GM23248 (cell line): ENCODE data around the gene AKAP13. TPM values are rescaled to one million over a fixed set of nuclear protein-coding genes. Genes with fewer than 3 reads are reported as not detected.
A peak's percentile ranks its signal among the peaks of the same experiment; 100 is the strongest.

Experiments used
- DNase-seq: peaks from one replicate; pipeline ENCODE4 v3.0.0-alpha.2; 2015
- H2AFZ ChIP-seq: fragments of 200-600 bp; sonication (generic); 2 replicates; pipeline ENCODE4 v1.6.1; 2016; ENCODE audit warnings: antibody characterized with exemption
- H3F3A ChIP-seq: fragments of 200-600 bp; sonication (generic); 2 replicates; pipeline ENCODE4 v1.6.1; 2016; ENCODE audit warnings: mild to moderate bottlenecking, antibody characterized with exemption, mixed run types; ENCODE audit not compliant: insufficient read depth
- H3K27ac ChIP-seq: fragments of 200-600 bp; sonication (generic); 2 replicates; pipeline ENCODE4 v1.5.1; 2016; ENCODE audit warnings: mild to moderate bottlenecking
- H3K27me3 ChIP-seq: fragments of 200-600 bp; sonication (generic); replicated peaks from 2 replicates; pipeline ENCODE4 v1.6.1; 2016; ENCODE audit warnings: mild to moderate bottlenecking; ENCODE audit not compliant: insufficient read depth
- H3K36me3 ChIP-seq: fragments of 200-600 bp; sonication (generic); 2 replicates; pipeline ENCODE4 v1.6.1; 2016; ENCODE audit warnings: low read depth, mild to moderate bottlenecking
- H3K4me1 ChIP-seq: fragments of 200-600 bp; sonication (generic); 2 replicates; pipeline ENCODE4 v1.6.1; 2016; ENCODE audit warnings: mild to moderate bottlenecking; ENCODE audit not compliant: insufficient read depth
- H3K4me2 ChIP-seq: fragments of 200-600 bp; sonication (generic); one replicate; pipeline ENCODE4 v1.6.1; 2016; ENCODE audit warnings: mild to moderate bottlenecking; ENCODE audit not compliant: unreplicated experiment
- H3K4me3 ChIP-seq: fragments of 200-600 bp; sonication (generic); 2 replicates; pipeline ENCODE4 v1.5.1; 2016; ENCODE audit warnings: mild to moderate bottlenecking
- H3K79me2 ChIP-seq: fragments of 200-600 bp; sonication (generic); 2 replicates; pipeline ENCODE4 v1.6.1; 2016; ENCODE audit warnings: mild to moderate bottlenecking; ENCODE audit not compliant: insufficient read depth
- H3K9ac ChIP-seq: fragments of 200-600 bp; sonication (generic); 2 replicates; pipeline ENCODE4 v1.6.1; 2016; ENCODE audit warnings: mild to moderate bottlenecking
- H3K9me2 ChIP-seq: fragments of 200-600 bp; sonication (generic); 2 replicates; pipeline ENCODE4 v1.6.1; 2016; ENCODE audit warnings: mixed run types, mild to moderate bottlenecking, moderate library complexity; ENCODE audit not compliant: insufficient read depth
- H3K9me3 ChIP-seq: fragments of 200-600 bp; sonication (generic); one replicate; pipeline ENCODE4 v1.6.1; 2017; ENCODE audit warnings: low read depth
- H4K20me1 ChIP-seq: fragments of 200-600 bp; sonication (generic); 2 replicates; pipeline ENCODE4 v1.6.0; 2016; ENCODE audit not compliant: insufficient read depth
- EZH2 ChIP-seq: fragments of 200-600 bp; sonication (generic); IDR thresholded peaks from 2 replicates; pipeline ENCODE4 v1.6.1; 2018; ENCODE audit warnings: antibody characterized with exemption, mild to moderate bottlenecking; ENCODE audit not compliant: insufficient read depth, poor library complexity, severe bottlenecking
- EZH2phosphoT487 ChIP-seq: fragments of 200-600 bp; sonication (generic); IDR thresholded peaks from 2 replicates; pipeline ENCODE4 v1.6.1; 2018; ENCODE audit warnings: antibody characterized with exemption, moderate library complexity, mild to moderate bottlenecking, low read depth; ENCODE audit not compliant: insufficient read depth
- WGBS, 2 experiments: methylation state at CpG; one replicate each; pipeline ENCODE4 v1.1.6; 2015 to 2017; ENCODE audit warnings: low lambda C conversion rate in 2 of 2, low coverage in 1 of 2; ENCODE audit errors: missing lambda C conversion rate in 2 of 2; 5-methylcytosine and 5-hydroxymethylcytosine counted together
- in situ Hi-C: fragments of 300-500 bp; cut with MboI; formaldehyde crosslinking; loops from 2 replicates; pipeline ENCODE4 v1.15.0; 2020
- polyA plus RNA-seq: library from polyadenylated mRNA; unstranded; fragments of >200 nt; fragmentation: Nextera tagmentation; extraction: Ambion mirVana; gene quantifications from 2 replicates; pipeline ENCODE4 v1.2.1, GENCODE V29; 2016
- total RNA-seq: library from RNA; depleted of rRNA; stranded (reverse); fragments of >200 nt; shearing (Covaris generic); gene quantifications from 2 replicates; pipeline ENCODE4 v1.2.3, GENCODE V29; 2014

The AKAP13 gene
- total and polyA plus RNA-seq, 2 experiments from 2014 or later = 26.5 to 27.7 TPM

DNA sequence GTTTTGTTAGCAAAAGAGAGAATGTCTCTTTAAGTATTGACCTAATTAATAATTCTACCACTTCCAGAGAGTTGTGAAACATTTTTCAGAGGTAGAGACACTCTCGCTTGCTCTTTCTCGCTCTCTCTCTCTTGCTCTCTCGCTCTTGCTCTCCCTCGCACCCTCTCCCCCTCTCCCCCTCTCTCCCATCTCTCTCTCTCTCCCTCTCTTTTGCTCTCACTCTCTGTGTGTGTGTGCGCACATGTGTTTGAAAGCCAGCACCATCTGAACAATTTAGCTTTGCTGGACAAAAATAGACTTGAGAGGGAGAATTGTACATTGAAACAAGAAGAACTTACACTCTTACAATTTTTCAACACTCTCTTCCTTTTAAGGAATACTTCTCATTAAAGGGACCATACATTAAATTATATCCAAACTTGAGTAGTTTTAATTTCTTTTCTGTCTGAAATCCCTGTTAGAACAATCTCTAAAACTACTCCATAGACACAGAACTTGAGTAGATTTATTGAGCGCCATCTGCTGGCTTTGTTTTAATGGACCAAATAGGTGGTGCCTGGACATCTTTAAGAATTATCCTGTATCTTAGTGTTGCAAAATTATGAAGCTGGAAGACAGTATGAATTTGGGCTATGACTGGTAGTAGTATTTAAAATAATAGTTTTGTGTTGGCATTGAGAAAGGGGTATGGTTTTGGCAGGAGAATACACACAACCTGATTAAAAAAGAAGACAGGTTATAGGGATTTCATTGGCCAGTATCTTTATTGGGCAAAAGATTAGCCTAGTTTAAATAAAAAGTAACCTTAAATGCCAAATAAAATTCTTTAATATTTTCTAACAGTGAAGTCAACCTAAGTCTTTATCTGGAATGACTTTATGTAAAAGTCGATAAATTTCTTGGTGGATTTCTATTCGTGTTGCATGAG lies 124.6 kb downstream of the AKAP13 start:
- Histone ChIP-seq H3K79me2 (peaks cover 99% of the 10 kb centered on the region), H3K4me1 (no peaks in the 10 kb centered on the region), H3K9ac (0 out of 2 replicates have a peak overlapping the region, but pooled peaks have one; percentile 2), H3K27me3 (no peaks in the 10 kb centered on the region), H2AFZ (no peak overlapping the region), H3K27ac (no peak overlapping the region), H3K36me3 (no peaks in the 10 kb centered on the region), H3F3A (no peaks in the 10 kb centered on the region), H3K9me3 (no peaks in the 10 kb centered on the region), H3K4me2 (no peak overlapping the region), H4K20me1 (no peaks in the 10 kb centered on the region), H3K4me3 (no peak overlapping the region), H3K9me2 (no peaks in the 10 kb centered on the region)
- in situ Hi-C loops = no loop called here
- TF ChIP-seq EZH2 = no peak
- TF ChIP-seq EZH2phosphoT487 = no peak
- WGBS, 2 experiments = 59 to 61% methylated on average over 8 of the region's 8 CpGs
- peak; percentile 73 for DNase-seq

DNA sequence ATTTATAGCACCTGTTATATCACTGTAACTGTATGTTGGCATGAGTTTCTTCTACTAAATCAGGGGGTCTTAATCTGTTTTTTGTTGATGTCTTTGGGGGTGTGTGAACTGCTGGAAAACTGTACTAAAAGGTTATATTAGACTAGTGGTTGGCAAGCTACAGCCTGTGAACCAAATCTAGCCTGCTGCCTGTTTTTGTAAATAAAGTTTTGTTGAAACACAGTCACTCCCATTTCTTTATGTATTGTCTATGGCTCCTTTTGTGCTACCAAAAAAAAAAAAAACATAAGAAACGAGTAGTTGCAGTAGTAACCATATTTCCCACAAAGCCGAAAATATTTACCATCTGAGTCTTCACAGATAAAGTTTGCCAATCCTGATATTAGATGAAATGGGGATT lies 126.7 kb downstream of the AKAP13 start:
- H3F3A ChIP-seq = no peaks in the 10 kb centered on the region
- no peak for DNase-seq
- no peaks in the 10 kb centered on the region for H3K27me3 ChIP-seq
- H3K9me2 ChIP-seq = no peaks in the 10 kb centered on the region
- no peak overlapping the region for H2AFZ ChIP-seq
- no peaks in the 10 kb centered on the region for H3K9me3 ChIP-seq
- peaks cover 97% of the 10 kb centered on the region for H3K79me2 ChIP-seq
- in situ Hi-C loops = no loop called here
- H4K20me1 ChIP-seq = no peaks in the 10 kb centered on the region
- no peaks in the 10 kb centered on the region for H3K36me3 ChIP-seq
- H3K27ac ChIP-seq = no peak overlapping the region
- TF ChIP-seq EZH2 (no peak), EZH2phosphoT487 (no peak)
- H3K4me2 ChIP-seq = no peak overlapping the region
- H3K9ac ChIP-seq = no peak overlapping the region
- no peaks in the 10 kb centered on the region for H3K4me1 ChIP-seq
- H3K4me3 ChIP-seq = no peak overlapping the region
- 40 to 42% methylated on average over 2 of the region's 2 CpGs for WGBS, 2 experiments

DNA sequence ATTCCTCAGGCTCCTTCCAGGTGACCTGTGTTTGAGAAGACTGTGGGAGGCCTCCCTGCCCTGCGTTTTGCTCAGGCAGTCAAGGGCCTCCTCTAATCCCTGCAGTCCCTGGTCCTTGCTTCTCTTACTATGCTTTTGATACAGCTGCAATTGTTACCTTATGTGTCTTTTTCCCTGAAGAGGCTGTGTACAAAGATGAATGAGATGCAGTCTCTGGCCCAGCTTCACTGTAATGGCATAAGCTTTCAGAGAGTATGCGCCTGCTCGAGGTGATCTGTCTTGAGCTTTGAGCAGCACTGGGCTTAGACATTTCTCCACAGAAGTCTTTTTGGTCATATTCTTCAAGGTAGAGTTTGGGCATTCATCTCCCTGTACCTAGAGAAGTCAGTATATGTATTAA lies 129.6 kb downstream of the AKAP13 start:
- no peaks in the 10 kb centered on the region for H4K20me1 ChIP-seq
- no peak overlapping the region for H2AFZ ChIP-seq
- no peak overlapping the region for H3K4me2 ChIP-seq
- H3K9me2 ChIP-seq = no peaks in the 10 kb centered on the region
- H3K4me3 ChIP-seq = no peak overlapping the region
- peaks cover 96% of the 10 kb centered on the region for H3K79me2 ChIP-seq
- TF ChIP-seq EZH2phosphoT487 (no peak), EZH2 (no peak)
- no peak overlapping the region for H3K9ac ChIP-seq
- WGBS, 2 experiments = 84 to 94% methylated on average over 3 of the region's 3 CpGs
- H3K4me1 ChIP-seq = peaks cover 3% of the 10 kb centered on the region; the same call in 1 of the 2 replicates
- DNase-seq = no peak
- H3F3A ChIP-seq = no peaks in the 10 kb centered on the region
- no peak overlapping the region for H3K27ac ChIP-seq
- in situ Hi-C loops = no loop called here
- H3K27me3 ChIP-seq = no peaks in the 10 kb centered on the region
- H3K9me3 ChIP-seq = no peaks in the 10 kb centered on the region
- H3K36me3 ChIP-seq = no peaks in the 10 kb centered on the region

DNA sequence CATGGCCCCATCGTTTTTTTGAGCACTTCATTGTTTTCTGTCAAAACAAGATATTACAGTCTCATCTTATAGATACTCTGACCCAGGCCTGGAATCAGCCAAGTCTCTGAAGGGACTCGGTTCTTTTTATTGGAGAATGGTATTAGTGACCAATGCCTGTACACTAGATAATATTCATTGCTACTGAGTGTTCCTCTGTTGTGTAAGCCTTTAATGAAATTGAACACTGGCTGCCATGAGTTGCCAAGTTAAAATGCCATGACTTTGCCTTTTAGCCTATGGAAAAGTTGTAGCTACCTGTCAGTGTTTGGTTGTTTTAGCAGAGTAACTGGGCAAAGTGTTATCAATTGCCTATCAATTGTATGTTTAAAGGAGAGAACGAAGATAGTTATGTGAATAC lies 134.0 kb downstream of the AKAP13 start:
- no peaks in the 10 kb centered on the region for H4K20me1 ChIP-seq
- no peak overlapping the region for H3K27ac ChIP-seq
- H3K4me1 ChIP-seq = peaks cover 15% of the 10 kb centered on the region
- H3K36me3 ChIP-seq = no peaks in the 10 kb centered on the region
- H3K4me2 ChIP-seq = no peak overlapping the region
- no peak overlapping the region for H2AFZ ChIP-seq
- H3K27me3 ChIP-seq = no peaks in the 10 kb centered on the region
- no peaks in the 10 kb centered on the region for H3K9me3 ChIP-seq
- H3F3A ChIP-seq = no peaks in the 10 kb centered on the region
- H3K79me2 ChIP-seq = peaks cover 97% of the 10 kb centered on the region
- no peak for TF ChIP-seq EZH2
- TF ChIP-seq EZH2phosphoT487 = no peak
- H3K9me2 ChIP-seq = no peaks in the 10 kb centered on the region
- H3K4me3 ChIP-seq = no peak overlapping the region
- WGBS, 2 experiments = 88 to 91% methylated on average over 3 of the region's 3 CpGs
- no peak for DNase-seq
- no peak overlapping the region for H3K9ac ChIP-seq
- in situ Hi-C loops = no loop called here
